HG02884 (cell line): ENCODE data around the gene SERF2.
A peak's percentile ranks its signal among the peaks of the same experiment; 100 is the strongest.
"Not testable (repeated sequence)": the region's sequence is repeated elsewhere in the genome, so short reads cannot be mapped to it uniquely, and the experiment has no call there.

Experiments
- ATAC-seq: cut with Tn5 transposase; IDR thresholded peaks from one replicate; pipeline ENCODE4 v1.9.1; 2021; ENCODE audit warnings: mild to moderate bottlenecking, moderate library complexity; ENCODE audit not compliant: unreplicated experiment

SERF2 gene

DNA sequence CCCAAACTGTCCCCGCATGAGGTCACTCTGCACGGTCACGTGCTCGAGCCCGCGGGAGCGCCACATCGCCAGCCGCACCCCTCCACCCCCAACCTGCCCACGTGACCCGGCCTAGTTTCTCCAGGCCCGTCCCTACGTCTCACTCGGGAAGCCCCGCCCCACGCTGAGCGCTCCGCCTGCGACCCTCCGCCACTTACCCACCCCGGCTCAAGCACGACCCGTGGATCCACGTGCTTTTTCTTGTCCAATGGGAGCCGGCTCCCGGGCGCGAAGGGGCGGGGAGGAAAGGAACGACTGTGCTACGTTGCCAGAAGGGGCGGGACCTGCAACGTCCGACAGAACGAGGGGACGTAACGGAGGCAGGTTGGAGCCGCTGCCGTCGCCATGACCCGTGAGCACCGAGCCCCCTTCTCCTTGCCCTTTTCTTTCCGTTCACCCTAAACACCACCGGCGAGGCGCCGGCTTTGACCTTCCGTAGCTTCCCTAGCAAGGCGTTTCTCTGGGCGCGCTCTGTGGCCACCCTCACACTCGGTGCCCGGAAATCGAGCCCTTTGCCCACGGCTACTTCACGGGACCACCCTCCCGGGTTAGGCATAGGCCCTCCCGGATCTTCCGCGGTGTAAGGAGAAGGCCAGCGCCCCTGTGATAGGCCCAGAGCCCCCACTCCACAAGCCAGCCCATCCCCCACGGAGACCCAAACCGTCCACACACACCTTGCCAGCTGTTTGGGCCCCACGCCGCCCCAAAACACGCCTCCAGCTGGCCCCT is at the start of gene SERF2:
Gene SERF2 (plus strand): TSS at position 328 of the 768 bp plus-strand sequence. CDS start 57 bp downstream, at position 385.
- peak; percentile 84 for ATAC-seq

DNA sequence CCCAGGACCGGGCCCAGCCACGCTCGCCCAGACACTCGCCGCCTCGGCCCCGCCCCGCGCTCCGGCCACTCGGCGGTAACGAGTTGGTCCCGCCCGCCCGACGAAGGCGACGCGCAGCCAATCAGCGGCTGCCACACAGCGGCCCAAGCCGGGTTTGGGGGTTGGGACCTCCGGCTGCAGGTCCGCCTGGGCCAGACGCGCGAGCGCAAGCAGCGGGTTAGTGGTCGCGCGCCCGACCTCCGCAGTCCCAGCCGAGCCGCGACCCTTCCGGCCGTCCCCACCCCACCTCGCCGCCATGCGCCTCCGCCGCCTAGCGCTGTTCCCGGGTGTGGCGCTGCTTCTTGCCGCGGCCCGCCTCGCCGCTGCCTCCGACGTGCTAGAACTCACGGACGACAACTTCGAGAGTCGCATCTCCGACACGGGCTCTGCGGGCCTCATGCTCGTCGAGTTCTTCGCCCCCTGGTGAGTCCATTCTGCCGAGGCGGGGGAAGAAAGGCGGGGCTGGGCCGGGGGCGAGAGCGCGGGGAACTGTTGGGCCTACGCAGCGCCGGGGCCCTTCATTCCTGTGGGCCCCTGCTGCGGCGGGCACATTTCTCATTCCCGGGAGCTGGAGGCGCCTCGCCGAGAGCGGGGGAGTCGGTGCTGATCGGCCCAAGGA is 45.7 kb upstream of the SERF2 start, which contains the start of gene PDIA3:
Gene PDIA3 (plus strand): TSS at position 194 of the 658 bp plus-strand sequence. CDS start 102 bp downstream, at position 296.
- peak; percentile 61 for ATAC-seq

DNA sequence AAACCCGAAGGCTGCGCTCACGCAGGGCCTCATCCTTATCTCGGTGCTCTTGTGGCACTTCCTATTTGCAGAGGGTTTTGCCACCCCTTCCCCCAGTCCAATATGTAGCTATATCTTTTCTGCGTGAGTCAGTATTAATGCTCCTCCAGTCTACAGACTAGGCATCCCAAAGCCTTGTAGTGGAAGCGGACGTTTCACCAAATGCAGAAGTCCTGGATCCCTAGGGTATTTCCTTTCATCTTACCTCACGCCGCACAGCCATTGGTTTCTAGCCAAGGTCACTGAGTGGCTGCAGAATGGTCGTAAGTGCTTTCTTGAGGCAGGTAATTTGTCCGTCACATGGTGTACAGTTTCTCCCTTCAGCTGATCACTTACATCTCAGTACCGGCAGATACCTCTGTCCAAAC is 45.2 kb upstream of the SERF2 start:
- ATAC-seq = not testable (repeated sequence)

- no peak for ATAC-seq
Observed at GRCh38 chr15:43748376-43748775, 43.7 kb upstream of the SERF2 start.

DNA sequence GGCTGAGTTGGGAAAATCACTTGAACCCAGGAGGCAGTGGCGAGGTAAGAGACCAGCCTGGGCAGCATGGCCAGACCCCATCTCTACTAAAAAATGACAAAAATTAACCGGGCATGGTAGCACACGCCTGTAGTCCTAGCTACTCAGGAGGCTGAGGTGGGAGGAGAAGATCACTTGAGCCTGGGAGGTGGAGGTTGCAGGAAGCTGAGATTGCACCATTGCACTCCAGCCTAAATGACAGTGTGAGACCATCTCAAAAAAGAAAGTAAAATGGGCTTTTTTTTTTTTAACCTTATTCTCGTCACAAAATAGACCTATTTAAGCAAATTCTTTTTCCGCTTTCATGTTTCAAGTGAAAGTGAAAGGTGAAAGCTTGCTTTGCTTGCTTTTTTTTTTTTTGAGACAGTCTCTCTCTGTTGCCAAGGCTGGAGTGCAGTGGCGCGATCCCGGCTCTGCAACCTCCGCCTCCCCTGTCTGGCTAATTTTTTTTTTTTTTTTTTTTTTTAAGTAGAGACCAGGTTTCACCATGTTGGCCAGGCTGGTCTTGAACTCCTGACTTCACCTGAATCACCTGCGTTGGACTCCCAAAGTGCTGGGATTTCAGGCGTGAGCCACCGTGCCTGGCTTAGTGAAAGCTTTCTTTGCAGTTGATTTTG is 42.3 kb upstream of the SERF2 start:
- ATAC-seq = no peak

DNA sequence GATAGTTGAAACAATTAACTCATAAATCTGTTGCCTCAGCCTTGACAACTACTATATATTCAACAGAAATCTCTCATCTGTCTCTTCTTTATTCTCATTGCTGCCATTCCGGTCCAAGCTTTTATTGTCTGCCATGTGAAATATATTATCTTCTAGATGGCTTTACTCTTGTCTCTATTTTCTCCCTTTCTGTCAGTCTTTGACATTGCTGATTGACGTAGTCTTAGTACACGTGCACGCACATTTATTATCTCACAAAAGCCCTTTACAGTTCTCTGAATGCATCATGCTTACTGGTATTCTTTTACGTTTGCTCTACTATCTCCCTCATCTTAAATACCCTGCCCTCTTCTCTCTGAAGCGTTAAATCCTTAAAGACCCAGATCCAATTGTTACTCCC is 40.2 kb upstream of the SERF2 start:
- no peak for ATAC-seq

DNA sequence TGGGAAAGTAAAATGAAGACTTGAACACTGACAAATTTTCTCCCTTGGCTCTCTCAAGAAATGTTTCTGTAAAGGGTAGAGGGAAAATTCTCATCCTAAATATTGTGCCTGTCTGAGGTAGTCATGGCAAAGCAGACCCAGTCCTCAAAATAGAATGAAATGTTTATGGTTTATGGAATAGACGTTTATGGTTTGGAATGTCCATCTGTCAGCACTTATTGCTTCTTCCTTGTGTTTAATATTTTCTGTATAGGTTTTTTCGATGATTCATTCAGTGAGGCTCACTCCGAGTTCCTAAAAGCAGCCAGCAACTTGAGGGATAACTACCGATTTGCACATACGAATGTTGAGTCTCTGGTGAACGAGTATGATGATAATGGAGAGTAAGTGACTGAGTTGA is 29.3 kb upstream of the SERF2 start:
- ATAC-seq = no peak

GRCh38 chr15:43763819-43764446 is 28.2 kb upstream of the SERF2 start:
- no peak for ATAC-seq

DNA sequence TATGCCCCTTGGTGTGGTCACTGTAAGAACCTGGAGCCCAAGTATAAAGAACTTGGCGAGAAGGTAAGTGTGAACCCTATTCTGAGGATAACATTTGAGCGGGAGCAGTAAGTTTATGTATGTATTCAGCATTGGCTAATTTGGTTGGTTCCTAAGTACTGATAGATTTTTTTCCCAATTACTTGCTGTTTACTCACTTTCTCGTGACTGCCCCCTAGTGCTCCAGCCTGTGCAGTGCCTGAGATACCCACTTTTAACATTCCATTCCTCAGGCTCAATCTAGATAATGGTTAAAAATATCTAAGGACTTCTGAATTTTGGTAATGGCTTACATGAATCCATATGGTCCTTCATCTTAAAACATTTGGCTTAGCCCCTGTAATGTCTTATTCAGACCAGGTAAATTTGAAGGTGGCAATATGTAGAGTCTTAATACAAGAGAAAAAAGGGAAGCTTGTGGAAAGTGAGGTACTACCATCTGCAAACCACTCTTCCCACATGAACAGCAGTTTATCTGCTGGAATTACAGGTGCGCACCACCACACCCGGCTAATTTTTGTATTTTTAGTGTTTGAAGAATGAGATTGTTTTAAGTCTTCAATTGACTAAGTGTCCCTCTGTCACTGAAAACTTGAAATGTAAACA is 22.4 kb upstream of the SERF2 start:
- ATAC-seq = no peak

GRCh38 chr15:43771816-43772215 is 20.3 kb upstream of the SERF2 start:
- no peak for ATAC-seq

GRCh38 chr15:43772624-43773023 is 19.5 kb upstream of the SERF2 start:
- ATAC-seq = no peak

GRCh38 chr15:43774062-43774461 is 18.1 kb upstream of the SERF2 start:
- ATAC-seq = no peak

- ATAC-seq = no peak
Observed at GRCh38 chr15:43775411-43775965, 16.6 kb upstream of the SERF2 start.

DNA sequence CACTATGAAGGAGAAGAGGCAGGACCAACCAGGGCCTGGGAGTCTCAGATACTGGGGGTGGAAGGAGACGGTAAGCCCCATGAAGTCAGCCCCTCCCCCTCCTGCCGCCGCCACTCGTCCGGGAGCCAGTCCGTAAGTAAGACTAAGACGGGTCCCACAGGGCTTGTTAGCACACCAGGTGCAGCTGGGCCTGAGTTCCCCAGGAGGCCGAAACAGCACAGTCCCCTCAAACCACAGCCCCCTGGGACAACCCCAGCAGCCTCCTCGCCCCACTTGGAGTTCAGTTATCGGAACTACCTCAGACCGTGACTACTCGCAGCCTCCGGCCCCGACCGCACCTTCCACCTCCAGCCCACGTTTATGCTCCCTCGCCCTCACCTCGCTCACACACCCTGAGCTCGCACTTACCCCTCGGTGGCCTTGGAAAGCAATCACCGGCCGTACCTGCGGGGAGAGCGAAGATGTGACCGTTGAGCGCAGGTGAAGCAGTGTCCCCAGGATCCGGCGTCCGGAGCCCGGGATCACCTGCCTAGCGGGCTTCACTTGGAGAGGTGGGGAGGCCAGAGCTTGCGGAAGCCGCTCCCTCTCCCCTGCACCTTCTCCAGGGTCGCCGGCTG is 15.9 kb upstream of the SERF2 start:
- peak; percentile 56 for ATAC-seq

DNA sequence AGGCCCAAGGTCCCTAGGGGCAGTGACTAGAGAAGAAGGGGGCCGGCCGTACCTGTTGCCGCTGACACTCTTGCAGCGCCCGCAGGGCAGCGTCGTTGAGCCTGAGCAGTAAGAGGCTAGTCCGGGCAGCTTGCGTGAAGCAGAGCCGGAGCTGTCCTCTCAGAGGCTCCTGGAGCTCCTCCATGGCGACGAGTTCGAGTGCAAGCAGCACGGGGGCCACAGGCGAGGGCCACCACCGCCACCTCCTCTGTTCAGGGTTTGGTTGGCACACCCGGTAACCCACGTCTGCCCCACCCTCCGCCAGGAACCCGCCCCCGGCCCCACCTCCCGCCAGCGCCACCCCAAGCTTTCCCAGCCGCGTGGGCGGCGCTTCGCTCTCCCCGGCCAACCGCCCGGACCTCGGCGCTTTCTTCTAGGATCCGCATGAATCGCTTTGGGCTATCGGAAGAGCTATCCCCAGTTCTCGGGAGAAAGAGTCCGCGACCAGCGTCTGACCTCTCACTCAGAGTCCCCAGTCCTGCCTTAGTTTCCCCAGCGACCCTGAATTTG is 15.3 kb upstream of the SERF2 start, which contains the start of gene ELL3:
Gene ELL3 (minus strand): TSS at position 249 of the 549 bp plus-strand sequence. CDS start 65 bp downstream, at position 184.
- ATAC-seq = peak; percentile 24

DNA sequence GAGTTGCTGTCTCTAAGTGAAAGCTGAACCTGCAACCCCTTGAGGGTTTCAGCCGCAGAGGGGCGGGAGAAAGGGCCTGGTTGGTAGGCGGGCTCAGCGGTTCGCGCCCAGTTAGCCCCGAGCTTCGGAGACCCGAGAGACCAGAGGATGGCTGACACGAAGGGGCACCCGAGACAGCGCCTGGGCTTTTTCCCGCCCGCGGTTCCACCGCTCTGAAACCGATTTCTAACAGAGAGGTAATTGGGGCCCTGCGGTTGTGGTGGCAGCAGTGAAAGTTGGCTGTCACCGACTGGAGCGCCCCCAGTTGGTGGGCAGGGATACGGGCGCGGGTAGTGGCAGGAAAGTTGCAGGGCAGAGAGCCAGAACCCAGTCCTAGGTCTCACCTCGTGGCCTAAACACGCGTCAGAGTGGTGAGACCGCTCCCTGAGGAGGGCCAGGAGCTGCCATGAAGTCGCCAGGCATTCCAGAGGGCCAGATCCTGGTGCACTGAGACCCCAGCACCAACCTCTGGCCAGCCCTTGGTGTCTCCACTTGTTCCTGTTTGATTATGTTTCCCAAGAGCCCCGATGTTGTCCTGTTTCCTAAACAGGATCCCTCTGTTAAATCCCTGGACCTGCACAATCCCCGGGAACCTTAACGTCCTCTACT is 14.7 kb upstream of the SERF2 start:
- peak; percentile 45 for ATAC-seq

DNA sequence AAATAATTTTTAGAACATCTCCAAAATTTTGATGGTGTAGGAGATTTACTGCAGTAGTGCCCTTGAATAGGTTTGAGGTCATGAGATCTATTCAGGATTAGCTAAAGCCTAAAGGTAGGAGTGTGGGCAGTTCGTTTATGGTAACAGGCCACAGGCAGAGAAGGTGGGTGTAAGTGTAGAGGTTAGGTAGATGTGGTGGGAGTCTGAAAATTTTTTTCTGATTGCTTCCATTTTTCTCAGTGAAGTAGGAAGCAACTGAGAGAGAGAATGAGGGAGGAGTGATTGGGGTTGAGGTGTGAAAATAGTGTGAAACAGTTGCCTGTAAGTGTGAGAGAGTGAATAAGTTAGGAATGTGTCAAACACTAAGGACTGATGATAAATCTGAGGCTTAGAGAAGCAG is 13.1 kb upstream of the SERF2 start:
- no peak for ATAC-seq

GRCh38 chr15:43789409-43789808 is 2.7 kb upstream of the SERF2 start:
- no peak for ATAC-seq
